NCI-H526 treated with DMSO at 0.1 percent for 48 hours (cell line): ENCODE measurements around the gene CCDC121.

Source experiments
- DNase-seq: peaks from one replicate; lab custom pipeline; 2025; lab: John Stamatoyannopoulos, UW

The CCDC121 gene

DNA sequence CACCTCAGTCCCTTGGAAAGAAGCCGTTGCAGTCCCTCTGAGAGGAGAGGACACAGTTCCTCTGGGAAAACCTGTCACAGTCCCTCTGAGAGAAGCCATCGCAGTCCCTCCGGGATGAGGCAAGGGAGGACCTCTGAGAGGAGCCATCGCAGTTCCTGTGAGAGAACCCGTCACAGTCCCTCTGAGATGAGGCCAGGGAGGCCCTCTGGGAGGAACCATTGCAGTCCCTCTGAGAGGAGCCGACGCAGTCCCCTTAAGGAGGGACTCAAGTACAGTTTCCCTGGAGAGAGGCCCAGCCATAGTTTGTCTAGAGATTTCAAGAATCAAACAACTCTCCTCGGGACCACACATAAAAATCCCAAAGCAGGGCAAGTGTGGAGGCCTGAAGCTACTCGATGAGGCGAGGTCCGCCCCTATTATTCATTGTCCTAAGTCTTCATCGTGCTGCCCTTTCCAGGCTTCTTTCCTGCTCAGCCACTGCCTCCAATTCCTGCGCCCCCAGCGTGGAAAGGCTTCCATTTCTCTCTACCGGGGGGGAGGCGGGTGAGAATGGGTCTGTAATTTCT lies 46.6 kb downstream of the CCDC121 start:
- no peak for DNase-seq

DNA sequence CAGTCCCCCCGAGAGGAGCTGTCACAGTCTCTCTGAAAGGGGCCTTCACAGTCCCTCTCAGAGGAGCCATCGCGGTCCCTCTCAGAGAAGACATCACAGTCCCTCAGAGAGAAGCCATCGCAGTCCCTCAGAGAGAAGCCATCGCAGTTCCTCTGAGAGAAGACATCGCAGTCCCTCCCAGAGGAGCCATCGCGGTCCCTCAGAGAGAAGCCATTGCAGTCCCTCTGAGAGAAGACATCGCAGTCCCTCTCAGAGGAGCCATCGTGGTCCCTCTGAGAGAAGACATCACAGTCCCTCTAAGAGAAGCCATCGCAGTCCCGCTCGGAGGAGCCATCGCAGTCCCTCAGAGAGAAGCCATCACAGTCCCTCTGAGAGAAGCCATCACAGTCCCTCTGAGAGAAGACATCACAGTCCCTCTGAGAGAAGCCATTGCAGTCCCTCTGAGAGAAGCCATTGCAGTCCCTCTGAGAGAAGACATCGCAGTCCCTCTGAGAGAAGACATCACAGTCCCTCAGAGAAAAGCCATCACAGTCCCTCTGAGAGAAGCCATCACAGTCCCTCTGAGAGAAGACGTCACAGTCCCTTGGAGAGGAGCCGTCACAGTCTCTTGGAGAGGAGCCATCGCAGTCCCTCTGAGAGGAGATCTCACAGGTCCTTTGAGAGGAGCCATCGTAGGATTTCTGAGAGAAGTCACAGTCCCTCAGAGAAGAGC lies 47.2 kb downstream of the CCDC121 start:
- no peak for DNase-seq
